AG10803 (cell line): ENCODE results near the gene HSPB2.

Experiments used
- DNase-seq: peaks from one replicate; pipeline ENCODE4 v3.0.0; 2010; ENCODE audit warnings: low read depth
- H3K4me3 ChIP-seq: 2 replicates; pipeline ENCODE4 v1.5.1; 2011; ENCODE audit warnings: mild to moderate bottlenecking, low read length, control low read depth
- TF ChIP-seq, protein P1 (sequence below): conservative IDR thresholded peaks from 2 replicates; pipeline ENCODE4 v1.5.1; 2011; ENCODE audit warnings: mild to moderate bottlenecking, low read length, control low read depth, inconsistent platforms

The HSPB2 gene, protein sequence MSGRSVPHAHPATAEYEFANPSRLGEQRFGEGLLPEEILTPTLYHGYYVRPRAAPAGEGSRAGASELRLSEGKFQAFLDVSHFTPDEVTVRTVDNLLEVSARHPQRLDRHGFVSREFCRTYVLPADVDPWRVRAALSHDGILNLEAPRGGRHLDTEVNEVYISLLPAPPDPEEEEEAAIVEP

DNA sequence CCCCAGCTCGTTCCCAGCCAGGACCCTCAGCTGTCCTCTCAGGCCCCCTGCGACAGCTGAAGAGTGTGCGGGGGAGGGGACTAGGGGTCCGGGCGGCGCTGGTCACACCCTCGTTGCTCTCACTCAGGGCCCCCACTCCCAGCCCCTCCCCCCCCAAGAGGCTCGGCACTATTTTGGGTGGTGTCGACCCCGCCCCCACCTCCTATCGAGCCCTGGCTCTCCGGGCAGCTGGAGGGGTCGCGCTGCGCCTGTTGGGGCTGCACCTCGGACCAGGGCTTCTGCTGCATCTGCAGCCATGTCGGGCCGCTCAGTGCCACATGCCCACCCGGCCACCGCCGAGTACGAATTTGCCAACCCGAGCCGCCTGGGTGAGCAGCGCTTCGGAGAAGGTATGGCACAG lies at the start of gene HSPB2:
Gene HSPB2 (plus strand): TSS at position 200 of the 400 bp plus-strand sequence. CDS start 96 bp downstream, at position 296.
- peak within 1 kb of the TSS; percentile 77 for H3K4me3 ChIP-seq

DNA sequence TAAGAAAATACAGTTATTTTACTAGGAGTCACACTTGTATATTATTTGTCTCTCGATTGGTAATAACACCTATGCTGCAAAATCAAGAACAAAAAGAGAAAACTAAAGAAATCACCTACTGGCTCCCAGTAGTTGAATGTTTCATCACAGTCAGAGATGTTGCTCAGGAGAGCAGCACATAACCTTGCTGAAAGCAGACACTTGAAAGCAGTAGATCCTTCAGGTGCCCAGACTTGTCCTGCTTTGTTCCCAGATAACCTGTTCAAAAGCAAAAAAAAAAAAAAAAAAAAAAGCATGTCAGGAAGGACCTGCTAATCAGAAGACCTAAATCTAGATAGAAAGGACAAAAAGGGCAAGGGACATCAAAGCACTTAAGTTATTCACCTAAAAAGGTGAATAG lies 42.4 kb upstream of the HSPB2 start:
- DNase-seq = no peak
- peak overlapping the region; percentile 90 for H3K4me3 ChIP-seq
- TF ChIP-seq, protein P1, sequence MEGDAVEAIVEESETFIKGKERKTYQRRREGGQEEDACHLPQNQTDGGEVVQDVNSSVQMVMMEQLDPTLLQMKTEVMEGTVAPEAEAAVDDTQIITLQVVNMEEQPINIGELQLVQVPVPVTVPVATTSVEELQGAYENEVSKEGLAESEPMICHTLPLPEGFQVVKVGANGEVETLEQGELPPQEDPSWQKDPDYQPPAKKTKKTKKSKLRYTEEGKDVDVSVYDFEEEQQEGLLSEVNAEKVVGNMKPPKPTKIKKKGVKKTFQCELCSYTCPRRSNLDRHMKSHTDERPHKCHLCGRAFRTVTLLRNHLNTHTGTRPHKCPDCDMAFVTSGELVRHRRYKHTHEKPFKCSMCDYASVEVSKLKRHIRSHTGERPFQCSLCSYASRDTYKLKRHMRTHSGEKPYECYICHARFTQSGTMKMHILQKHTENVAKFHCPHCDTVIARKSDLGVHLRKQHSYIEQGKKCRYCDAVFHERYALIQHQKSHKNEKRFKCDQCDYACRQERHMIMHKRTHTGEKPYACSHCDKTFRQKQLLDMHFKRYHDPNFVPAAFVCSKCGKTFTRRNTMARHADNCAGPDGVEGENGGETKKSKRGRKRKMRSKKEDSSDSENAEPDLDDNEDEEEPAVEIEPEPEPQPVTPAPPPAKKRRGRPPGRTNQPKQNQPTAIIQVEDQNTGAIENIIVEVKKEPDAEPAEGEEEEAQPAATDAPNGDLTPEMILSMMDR = no peak

More for the DNA sequence above, at the start of gene HSPB2:
- no peak for DNase-seq
- TF ChIP-seq, protein P1 = no peak

DNA sequence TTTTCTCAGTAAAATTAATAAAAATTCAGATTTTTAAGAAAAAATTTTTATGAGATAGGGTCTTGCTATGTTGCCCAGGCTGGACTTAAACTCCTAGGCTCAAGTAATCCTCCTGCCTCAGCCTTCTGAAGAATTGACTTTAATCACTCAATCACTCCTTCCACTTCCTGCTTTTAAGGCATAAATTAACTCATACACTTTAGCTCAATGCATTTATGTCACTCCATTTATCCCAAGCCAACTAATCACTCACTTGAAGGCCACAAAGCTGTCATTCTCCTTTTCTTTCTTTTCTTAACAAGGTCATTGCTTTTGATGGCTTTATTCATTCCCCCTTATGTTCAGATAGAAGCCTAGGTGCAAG lies 42.0 kb upstream of the HSPB2 start:
- TF ChIP-seq, protein P1 = no peak
- peak overlapping the region; percentile 90 for H3K4me3 ChIP-seq
- no peak for DNase-seq

DNA sequence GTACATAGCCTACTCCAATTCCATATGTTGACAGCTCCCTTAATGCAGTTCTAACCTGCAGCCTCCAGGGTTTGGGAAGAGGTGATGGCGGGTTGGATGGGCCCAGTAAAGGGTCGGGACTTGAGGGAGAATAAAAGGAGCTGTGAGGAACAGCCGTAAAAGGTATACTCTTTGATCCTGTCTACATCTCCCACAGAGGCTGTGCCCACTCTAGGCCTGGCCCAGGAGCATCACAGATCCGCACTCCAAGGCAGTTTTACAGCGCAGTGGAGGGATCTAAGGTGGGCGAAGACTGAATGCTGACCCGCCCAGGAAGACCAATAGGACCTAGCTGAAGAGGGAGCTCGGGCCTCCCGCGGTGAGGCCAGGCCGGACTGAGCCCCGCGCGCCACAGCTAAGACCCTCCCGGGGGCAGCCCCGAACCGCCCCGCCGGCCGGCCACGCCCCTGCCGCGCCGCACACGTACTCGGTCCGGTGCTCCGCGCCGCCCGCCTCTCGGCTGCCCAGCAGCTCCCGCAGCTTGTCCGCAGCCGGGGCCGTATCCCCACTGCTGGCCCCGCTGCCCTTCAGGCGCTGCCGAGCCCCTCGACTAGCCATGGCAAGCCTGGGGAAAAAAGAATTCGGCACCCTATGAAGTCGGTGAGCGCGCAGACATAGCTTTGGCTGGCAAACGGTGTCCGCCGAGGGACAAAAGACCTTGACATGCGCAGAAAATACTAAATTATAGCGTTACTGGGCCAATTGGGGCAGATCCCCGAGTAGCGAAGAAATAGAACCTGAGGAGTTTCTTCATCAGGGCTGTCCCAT lies 41.4 kb upstream of the HSPB2 start, which contains the start of gene ALG9:
Gene ALG9 (minus strand): TSS at position 696 of the 807 bp plus-strand sequence. CDS start 99 bp downstream, at position 597.
- TF ChIP-seq, protein P1 = peak; percentile 52
- DNase-seq = peak; percentile 85
- H3K4me3 ChIP-seq = peak within 1 kb of the TSS; percentile 90

DNA sequence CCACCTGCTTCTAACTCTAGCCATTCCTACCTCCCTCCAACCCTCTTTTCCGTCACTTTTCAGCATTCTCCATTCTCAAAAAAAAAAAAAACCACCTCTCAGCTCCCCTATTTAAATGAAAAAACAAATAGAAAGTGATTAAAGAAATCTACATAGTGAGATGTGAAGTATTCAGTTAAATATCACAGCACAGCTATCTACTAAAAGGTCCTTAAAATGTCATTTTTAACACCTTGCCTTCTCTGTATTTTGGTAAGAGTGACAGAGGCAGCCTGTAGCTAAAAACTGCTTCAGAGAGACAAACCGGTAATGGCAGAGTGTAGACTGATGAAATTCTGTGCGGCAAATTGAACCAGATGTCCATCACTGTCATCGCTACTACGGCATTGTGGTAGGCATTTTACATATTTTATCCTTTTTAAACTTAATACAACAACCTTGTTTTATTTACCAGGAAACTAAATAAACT lies 40.8 kb upstream of the HSPB2 start:
- H3K4me3 ChIP-seq = peak overlapping the region; percentile 90
- TF ChIP-seq, protein P1 = no peak
- DNase-seq = no peak

DNA sequence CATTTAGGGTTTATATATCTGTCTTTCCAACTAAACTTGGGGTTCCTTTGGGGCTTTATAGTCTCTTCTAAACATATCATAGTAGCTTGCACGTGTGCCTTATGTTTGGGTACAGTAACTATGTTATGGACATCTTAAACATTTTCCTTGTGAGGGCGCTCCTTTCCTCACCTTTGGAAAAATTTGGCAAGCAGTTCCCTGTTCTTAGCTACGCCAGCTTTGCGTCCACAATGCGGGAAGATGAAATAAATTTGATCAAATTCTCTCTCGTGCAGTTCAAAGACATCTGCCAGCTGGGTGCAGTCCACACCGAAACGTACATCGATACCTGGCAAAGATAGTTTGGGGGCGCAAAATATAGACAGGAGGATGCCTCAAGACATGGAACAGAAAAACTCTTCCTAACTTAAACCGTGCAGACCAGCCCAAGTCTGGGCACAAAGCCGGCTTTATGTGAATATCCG lies 34.1 kb upstream of the HSPB2 start:
- DNase-seq = no peak
- TF ChIP-seq, protein P1 = no peak
- H3K4me3 ChIP-seq = peak overlapping the region; percentile 97
